GM12801 (cell line): Measurements from ENCODE around the gene ZNF174.

Experiments used
- CTCF ChIP-seq: IDR thresholded peaks from one replicate; pipeline ENCODE4 v1.5.1; 2011; ENCODE audit warnings: control low read depth; ENCODE audit not compliant: insufficient read length; ENCODE audit errors: extremely low read depth

The ZNF174 gene

DNA sequence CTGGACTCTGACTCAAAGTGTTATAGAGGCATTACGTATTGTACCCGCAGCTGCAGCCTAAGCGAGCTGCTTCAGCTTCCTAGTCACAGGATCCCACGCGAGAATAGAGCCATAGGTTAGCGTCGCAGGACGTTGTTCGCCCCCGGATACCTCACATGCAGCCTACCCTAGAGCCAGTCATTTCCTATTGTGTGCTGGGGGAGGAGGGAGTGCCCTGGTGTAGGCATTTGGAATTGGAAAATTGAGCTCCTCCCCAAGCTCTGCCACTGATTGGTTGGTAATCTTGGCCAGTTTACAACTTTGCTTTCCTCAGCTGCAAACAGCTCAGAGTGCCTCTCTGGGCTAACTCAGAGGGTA, 43.0 kb downstream of the ZNF174 start:
- no peak for TF ChIP-seq CTCF

DNA sequence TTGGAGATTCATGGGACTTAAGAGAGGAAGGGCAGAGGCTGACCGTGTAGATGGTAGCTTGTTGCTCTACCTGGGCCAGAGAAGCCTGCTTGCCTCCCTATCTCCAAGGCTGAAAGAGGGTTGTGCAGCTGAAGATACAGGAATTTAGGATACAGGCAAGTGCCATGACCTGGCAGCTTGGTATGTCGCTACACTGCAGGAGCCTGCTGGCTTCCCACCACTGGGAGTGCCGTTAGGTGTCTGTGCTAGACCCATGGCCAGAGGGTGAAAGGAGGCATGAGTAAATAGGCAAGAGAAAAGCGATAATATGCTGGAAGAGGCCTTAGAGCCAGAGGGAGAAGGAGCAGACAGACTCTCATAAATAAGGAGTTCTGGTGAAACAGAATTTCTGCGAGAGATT, 53.1 kb downstream of the ZNF174 start:
- TF ChIP-seq CTCF = no peak

GRCh38 chr16:3454631-3455147, 53.7 kb downstream of the ZNF174 start:
- no peak for TF ChIP-seq CTCF

GRCh38 chr16:3457434-3458252, 56.6 kb downstream of the ZNF174 start:
- no peak for TF ChIP-seq CTCF

- no peak for TF ChIP-seq CTCF
Measured at GRCh38 chr16:3458278-3458851, 57.4 kb downstream of the ZNF174 start.

GRCh38 chr16:3458852-3459361, 57.9 kb downstream of the ZNF174 start:
- TF ChIP-seq CTCF = no peak
